Activated T-helper 9 cell treated with anti-CD3 and anti-CD28 coated beads, Interleukin-2, amount 50 U/mL, for 16 hours (primary cell): ENCODE measurements around the gene TUBA3E.
A peak's percentile ranks its signal among the peaks of the same experiment; 100 is the strongest.
"Not testable (repeated sequence)": the region's sequence is repeated elsewhere in the genome, so short reads cannot be mapped to it uniquely, and the experiment has no call there.

Experiments
- DNase-seq: peaks from one replicate; pipeline ENCODE4 v3.0.0-alpha.2; 2020; ENCODE audit warnings: low read depth

TUBA3E gene

DNA sequence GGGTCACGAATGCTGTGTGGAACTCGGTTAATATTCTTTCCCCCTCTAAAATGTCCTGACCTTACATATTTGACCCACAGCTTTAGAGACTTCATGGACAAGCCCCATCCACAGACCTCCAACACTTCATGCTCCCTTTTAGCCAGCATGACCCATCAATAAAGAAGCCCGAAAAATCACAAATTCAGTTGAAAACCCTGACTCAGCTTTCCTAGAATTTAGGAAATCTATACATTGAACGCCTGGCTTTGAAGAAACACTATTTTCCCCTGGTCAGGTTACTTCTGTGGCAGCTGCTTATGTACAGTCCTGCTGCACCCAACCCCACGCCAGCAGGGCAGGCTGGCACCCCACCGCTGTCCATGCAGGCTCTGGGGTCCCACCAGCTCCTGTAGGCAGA lies 6.9 kb downstream of the TUBA3E start:
- not testable (repeated sequence) for DNase-seq

DNA sequence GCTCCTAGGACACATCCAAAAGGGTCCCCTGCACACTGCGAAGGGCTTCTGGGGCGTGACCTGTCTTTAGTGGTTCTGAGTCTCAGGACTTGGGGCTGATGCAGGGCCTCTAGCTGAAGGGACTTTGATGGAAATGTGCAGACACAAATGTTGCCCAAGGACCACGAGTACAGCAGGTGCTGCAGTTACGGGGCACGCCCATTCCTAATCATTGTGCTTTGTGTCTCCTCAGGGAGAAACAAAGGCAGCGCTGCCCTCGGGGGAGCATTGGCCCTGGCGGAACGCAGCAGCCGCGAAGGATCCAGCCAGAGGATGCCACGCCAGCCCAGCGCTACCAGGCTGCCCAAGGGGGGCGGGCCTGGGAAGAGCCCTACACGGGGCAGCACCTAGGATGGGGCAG lies 8.0 kb downstream of the TUBA3E start:
- no peak for DNase-seq

DNA sequence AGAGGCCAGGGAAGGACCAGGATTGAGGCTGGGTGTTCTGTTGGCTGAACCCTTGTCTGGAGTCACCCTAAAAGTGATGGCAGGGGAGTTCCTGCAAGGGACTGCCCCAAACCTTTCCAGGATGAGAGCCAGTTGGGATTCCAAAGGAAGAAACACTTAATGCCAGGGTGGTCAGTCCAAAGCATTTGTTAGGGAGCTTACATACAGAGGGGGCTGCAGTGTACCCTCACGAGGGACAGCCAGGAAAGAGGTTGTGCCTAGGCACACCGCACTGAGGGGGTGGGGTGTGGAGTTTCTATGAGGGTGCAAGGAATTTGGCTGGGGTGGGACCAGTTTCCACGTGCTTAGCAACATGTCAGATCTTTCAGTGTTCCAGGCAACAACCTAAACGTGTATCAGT lies 9.3 kb downstream of the TUBA3E start:
- DNase-seq = not testable (repeated sequence)

DNA sequence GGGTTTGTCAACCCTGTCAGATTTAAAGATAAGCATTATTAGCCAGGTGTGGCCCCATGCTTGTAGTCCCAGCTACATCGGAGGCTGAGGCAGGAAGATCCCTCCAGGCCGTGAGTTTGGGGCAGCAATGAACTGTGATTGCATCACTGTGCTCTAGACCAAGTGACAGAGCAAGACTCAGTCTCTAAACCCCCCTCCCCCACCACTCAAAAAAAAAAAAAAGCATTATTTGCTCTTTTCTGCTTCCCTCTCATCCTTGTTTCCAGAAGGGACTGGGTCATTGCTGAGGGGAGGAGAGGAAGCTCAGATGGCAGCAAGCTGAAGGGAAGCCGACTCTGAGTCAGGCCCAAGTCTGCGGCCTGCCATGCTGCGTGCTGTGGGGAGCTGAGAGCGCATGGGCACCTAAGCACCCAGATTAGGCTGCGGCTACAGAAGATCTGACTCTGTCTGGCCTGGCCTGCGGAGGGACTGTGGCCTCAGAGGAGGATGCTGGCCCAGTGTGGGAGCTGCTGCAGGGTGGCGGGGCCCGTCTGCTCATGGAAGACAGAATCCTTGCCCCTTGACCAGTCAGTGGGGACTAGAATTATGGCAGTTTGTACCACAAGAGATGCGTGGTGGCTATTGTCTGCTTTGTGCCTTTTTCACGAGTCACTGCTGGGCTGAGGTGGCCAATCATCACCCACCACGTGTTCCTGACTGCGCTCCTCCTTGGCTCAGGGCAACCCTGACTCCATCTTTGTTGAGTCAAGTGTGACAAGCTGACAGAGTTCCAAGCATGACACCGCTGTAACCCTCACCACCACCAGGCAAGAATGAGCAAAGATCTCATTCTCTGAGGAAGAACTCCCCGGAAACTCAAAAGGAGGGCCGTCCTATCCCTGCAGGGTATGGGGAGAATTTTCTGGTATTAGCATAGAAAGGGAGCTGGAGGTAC lies 10.1 kb downstream of the TUBA3E start:
- not testable (repeated sequence) for DNase-seq

DNA sequence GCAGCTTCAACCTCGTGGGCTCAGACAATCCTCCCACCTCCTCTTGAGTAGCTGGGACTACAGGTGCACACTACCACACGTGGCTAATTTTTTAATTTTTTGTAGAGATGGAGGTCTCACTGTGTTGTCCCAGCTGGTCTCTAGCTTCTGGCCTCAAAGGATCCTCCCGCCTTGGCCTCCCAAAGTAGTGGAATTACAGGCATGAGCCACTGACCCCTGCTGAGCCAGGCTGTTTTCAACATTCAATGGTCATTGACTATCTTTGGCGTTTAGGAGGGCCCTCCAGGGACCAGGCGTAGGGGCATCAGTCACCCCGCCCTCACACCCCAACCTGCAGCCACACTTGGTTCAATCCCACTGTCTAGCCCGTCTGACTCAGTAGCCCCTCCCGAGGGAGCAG lies 11.0 kb downstream of the TUBA3E start:
- no peak for DNase-seq

DNA sequence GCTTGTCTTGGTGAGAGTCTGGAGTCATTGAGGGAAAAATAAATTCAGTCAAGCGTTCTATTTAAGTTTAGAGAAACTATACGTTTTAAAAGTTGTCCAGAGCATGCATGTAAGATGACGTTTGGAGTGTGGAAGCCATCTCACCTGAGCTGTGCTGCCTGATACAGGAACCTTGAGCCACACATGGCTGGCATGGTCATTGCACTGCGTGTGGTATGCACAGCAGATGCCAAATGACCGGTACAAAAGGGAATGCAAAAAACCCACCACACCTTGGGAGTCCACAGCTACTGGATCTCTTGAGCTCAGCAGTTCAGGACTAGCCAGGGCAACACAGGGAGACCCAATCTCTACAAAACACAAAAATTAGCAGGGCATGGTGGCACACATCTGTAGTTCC lies 11.8 kb downstream of the TUBA3E start:
- no peak for DNase-seq

DNA sequence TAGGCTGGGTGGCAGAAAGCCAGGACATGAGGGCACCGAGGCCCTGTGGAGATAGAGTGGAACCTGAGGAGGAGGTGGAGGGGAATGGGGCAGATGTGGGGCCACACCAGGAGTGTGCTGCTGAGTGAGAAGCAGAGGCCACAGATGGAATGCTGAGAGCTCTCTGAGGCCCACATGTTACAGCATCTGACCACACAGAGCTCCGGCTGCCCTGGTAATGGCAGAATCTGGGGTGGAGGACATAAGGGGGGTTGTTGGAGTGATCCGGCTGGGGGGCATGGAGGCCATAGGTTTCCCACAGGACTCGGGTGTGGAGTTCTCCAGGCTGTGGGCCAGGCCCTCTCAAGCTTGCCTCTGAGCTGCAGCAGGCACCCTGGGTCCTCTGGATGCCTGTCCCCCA lies 12.3 kb downstream of the TUBA3E start:
- DNase-seq = no peak

DNA sequence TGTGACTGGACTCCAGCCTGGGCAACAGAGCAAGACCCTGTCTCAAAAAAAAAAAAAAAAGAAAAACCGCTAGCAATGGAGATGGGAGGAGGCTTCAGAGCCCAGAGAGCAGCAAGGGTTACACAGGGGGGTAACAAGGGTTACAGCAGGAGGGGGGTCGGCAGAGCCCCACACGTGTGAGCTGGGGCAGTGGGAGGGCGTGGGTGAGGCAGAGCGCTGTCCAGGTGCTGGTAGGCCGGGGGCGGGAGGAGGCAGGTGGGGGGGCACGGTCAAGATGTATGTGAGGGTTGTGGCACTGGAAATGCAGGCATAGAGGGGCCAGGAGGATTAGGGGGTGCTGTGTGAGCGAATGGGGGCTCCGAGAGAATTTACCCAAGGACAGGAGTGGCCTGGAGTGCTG lies 12.8 kb downstream of the TUBA3E start:
- DNase-seq = no peak

DNA sequence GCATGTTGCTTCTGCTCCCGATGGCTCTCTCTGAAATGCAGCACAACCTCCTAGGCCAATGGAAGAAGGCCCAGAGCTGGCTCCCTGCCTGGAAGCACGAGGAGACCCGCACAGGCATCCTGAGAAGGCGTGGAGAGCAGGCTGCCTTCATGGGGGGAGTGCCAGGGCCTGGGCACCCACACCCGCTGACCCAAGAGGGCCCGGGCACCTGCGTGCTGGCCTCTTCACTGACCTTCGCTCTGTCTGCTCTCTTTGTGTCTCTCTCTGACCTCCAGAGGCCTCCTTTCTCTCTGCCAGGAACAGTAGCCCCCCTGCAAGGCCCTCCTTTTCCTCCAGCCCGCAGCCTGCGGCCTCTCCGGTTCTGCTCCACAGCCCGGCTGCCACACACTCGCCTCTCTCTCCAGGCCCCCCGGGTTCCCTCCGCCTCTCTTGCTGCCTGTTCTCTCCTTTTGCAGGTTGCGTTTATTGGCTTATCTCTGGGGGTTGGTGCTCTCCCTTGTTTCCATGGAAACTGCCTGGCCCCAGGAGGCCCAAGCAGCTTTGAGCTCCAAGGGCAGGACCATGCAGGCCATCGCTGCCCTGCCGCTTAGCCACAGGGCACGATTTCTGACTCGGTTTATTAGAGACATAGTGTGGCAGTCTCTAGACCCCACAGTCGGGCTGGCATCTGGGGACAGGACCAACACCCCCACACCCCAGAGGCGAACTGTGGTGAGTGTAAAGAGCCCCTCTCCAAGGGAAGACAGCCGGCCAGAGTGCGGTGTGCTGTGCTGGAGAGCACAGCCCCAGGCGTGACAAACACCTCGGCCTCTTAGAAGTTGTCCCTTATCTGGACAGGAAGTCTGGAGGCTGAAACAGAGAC lies 14.5 kb downstream of the TUBA3E start:
- DNase-seq = no peak

DNA sequence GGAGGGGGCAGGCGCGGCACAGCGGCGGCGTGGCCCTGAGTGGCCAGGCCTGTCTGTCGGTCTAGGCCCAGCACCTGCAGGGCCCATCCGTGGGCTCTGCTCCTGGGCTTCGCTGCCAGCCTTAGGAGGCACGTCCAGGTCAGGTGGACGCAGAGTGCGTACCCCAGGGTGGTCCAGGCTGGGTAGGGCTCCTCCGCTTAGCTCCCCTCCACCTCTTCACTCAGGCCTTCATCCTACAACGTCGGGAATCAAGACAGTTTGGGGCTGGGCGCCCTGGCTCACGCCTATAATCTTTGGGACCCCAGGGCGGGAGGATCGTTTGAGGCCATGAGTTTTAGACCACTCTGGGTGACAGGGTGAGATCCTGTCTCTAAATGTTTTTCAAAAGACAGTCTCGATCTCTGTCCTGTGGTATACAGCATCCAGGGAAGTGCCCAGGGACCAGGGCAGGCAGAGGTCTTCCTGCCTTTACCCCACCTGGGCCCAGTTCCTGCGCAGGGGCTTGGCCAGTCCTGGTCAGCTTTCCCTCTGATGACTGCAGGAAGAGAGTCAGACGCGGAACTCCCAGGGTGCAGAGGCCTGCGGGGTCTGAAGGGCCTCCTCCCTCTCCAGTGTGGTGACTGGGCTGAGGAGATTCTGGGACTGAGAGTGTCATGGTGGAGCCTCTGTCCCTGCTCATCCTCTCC lies 15.3 kb downstream of the TUBA3E start:
- not testable (repeated sequence) for DNase-seq

DNA sequence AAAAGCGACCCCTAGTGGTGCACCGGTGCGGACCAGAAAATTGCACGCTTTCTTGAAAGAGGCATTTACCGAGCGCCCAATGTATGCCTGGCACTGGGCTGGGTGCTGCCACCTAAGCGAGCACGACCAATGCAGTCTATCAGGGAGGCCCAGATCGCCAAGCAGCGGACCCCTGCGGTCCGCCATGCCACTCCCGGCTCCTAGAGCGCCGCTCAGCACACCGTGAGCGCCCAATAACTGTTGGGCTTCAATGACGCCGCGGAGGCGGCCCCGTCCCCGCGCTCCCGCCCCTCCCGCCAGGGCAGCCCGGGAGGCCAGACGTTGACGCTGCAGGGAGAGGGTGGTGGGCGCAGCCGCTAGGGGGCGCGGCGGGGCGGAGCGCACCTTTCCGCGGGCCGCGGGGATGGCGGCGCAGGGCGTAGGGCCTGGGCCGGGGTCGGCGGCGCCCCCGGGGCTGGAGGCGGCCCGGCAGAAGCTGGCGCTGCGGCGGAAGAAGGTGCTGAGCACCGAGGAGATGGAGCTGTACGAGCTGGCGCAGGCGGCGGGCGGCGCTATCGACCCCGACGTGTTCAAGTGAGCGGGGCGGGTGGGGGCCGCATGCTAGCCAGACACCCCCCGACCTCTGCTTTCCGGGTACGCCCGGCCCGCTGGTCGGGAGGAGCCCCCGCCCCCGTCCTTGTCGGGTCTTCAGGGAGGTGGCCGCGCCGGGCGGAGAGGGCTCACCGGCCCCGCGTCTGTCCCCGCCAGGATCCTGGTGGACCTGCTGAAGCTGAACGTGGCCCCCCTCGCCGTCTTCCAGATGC lies 16.2 kb downstream of the TUBA3E start, which contains the start of gene MZT2B:
Gene MZT2B, plus strand, starts transcription at position 383 of the 803 bp plus-strand sequence. Its CDS starts 21 bp downstream, at position 404.
- DNase-seq = peak; percentile 87

DNA sequence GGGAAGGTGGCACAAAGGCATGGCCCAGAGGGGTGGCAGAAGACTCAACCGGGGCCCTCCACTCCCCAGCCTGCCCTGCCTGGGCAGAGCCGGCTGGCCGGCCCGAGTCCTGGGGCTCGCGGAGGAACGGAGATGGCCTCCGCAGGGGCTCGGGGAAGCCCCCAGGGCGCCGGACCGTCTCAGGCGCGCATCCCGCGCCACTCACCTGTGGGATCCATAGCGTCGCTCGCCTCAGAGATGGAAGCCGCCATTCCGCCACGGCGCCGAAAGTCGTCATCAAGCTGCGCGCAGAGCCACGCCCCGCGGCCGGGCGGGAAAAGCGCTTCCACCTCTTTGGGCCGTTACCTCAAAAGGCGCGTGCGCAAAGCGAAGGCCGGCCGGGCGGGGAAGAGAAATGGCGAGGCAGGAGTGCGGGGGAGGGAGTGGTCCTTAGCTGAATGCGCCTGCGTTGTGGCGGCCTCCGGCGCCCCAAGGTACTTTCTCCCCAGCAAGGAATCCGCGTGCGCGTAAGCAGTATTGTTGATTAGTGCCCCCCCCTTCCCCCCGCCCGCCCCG lies 16.8 kb downstream of the TUBA3E start, which contains the start of gene SMPD4:
Gene SMPD4, minus strand, starts transcription at position 278 of the 555 bp plus-strand sequence. CDS start 5,010 bp downstream, outside the sequence.
- DNase-seq = peak; percentile 98

DNA sequence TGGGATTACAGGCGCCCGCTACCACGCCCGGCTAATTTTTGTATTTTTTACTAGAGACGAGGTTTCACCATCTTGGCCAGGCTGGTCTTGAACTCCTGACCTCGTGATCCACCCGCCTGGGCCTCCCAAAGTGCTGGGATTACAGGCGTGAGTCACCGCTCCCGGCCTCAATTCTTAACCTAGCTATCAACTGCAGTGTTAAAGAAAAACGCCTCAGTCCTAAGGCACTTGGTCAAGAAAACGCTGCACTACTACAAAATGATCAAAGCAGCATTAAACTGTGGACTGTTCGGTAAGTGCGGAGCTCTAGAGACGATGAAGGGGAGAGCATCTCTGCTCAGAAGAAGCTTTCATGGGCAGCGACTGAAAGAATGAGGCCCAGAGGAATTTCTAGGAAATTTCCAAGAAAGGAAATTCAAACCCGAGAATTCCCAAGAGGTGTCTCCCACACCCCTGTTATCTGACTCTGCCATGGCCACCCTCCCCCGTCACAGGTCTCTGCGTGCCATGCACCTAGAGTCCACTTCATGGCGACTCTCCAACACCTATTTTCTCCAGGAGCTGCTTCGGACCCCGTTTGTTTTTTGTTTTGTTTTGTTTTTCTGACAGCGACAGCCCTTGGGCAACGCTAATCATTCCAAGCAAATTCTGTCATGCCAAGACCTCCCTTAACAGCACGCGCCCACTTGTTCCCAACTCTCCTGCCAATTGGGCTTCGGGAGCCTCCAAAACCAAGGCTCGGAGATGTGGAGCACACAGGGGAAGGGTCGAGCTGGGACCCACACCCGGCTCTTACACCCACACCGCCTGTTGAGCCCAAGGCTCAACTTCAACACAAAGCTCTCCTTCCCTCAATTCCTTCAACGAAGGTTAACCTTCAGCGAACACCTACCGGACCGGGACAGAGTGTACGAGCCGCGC lies 17.6 kb downstream of the TUBA3E start:
- not testable (repeated sequence) for DNase-seq

DNA sequence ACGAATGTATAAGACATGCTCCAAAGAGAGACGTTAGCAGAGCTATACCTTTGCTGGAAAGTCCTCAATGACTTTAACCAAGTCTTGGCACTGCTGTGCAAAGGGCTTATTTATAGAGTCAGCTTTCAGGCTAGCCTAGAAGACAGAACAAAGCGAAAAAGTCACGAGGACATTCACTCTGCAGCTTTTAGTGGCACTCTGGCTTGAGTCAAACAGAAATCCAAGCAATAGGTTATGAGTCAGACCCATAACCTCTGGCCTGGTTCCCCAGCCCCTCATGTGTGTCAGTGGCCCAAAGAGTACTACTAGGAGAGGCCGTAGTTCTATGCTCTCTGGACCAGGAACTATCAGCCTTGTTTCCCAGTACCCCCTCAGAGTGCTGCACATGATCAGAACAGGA lies 23.4 kb downstream of the TUBA3E start:
- not testable (repeated sequence) for DNase-seq

DNA sequence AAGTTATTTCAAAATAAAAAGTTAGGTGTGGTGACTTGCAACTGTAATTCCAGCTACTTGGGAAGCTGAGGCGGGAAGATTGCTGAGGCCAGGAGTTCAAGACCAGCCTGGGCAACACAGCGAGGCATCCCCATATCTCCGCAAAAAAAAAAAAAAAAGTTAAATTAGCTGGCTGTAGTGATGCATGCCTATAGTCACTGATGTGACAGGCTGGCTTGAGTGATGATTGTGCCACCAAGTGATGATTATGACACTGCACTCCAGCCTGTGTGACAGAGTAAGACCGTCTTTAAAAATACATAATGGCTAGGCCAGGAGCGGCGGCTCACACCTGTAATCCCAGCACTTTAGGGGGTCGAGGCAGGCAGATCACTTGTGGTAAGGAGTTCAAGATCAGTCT lies 28.3 kb downstream of the TUBA3E start:
- no peak for DNase-seq

DNA sequence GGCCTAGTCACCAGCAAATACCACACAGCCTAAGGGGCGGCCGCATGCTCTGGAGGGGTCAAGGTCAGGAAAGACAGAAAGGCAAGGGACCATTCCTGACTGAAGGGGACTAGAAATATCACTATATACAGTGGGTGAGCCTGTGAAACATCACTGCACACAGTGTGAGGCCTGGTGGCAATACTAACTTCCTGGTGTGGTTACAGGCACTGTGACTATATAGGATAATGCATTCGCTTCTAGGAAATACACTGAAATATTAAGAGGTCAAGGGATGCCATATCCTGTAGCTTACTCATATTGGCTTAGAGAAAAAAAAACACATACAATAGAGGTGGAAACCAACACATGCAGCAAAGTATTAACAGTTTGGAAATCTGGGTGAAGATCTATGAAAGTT lies 29.1 kb downstream of the TUBA3E start:
- DNase-seq = not testable (repeated sequence)

DNA sequence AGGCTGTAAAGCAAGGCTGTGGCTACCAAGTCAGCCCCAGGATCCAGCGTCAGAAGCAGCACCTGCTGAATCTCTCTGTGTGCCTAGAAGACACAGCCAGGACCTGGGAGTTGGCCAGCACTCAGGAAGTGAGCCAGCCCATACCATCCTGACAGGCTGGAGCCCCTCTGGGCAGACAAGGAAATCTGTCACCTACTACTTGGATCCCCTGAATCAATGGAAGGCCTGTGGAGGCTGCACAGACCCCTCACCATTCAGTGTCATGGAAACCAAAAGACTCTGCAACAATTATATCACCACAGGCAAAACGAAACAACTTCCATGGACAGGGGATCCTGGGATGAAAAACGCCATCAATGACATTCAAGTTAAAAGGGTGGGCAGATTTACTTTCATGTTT lies 31.6 kb downstream of the TUBA3E start:
- DNase-seq = not testable (repeated sequence)

DNA sequence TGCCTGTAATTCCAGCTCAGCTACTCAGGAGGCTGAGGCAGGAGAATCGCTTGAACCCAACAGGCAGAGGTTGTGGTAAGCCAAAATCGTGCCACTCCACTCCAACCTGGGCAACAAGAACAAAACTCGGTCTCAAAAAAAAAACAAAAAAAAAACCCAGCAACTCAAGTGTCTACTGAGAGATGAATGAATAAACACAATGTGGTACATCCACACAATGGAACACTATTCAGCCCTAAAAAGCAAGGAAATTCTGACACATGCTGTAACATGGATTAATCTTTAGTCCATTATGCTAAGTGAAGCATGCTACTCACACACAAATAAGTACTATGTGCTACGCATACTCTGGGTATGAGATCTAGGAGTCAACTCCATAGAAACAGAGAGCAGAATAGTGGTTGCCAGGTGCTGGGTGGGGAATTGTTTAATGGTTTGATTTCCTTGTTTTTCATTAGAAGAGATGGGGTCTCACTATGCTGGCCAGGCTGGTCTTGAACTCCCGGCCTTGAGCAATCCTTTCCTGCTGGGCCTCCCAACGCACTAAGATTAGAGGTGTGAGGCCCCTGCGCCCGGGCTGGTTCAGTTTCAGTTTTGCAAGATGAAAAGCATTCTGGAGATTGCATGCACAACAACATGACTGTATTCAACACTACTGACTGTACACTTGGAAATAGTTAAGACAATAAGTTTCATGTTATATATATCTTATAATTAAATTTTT lies 32.8 kb downstream of the TUBA3E start:
- no peak for DNase-seq

DNA sequence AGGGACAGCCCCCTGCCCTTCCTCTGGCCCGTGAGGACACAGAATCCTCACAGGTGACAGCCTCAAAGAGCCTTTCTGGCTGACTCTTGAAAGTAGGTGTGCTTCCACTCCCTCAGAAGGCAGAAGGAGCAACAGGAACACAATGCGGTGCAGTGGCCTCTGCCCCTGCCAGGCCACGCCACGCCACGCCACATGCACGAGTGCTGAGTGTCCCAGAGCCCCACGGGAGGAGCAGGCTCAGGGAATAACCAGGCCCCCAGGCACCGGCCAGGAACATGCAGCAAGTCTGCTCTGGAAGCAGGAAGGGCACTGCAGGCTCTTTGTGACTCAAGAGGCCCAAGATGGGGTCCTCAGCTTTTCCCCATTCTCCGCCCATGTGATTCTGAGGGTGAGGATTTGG lies 35.3 kb downstream of the TUBA3E start:
- no peak for DNase-seq
